ENCODE data around the gene EFNA1. TPM values are rescaled to one million over a fixed set of nuclear protein-coding genes. Genes with fewer than 3 reads are reported as not detected.

Gene EFNA1
- total and polyA plus RNA-seq, 11 donors = 22.8 to 103 (median 37.2) TPM

DNA sequence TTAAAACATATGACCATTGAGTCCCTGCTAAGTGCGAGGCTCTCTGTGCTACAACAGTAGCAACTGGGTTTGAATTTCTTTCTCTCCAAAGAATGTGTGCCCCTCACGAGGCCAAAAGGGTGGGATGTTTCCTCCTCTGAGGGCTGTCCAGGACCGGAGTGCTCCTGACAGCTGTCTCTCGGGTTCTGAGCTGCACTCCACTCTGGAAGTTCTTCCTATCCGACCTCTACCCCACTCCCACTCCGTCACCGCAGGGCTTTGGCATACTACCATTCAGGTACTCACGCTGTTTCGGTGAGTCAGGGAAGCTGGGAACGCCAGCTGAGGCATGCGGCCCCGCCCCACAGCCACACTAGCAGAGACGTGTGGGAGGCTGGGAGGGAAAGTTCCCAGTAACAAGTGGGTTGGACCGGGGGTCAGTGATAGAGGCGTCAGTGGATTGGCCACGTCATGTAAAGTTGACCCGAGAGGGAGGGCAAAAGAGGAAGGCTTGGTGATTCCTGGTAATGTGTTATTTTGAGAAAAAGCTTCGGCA lies 7.3 kb downstream of the EFNA1 start:
- H3K36me3 ChIP-seq = peaks cover 0 to 53% (median 39%) of the 10 kb centered on the region in 9 donors

GRCh38 chr1:155135415-155136028 lies 7.8 kb downstream of the EFNA1 start, which contains the start of gene SLC50A1:
Gene SLC50A1 (plus strand): TSS chr1:155135852. CDS start chr1:155135912, 60 bp downstream.
- no peaks in the 10 kb centered on the region for H3K27me3 ChIP-seq
- peak; percentile 91 to 93 (median 92) for ATAC-seq
- peak; percentile 56 to 91 for TF ChIP-seq POLR2A (IDR thresholded peaks at IDR 0.05)
- peak in 8 of 12 donors; percentile 17 to 55 (median 35) for TF ChIP-seq CTCF (IDR thresholded peaks at IDR 0.05)
- peak within 1 kb of the TSS; percentile 47 to 86 (median 60) for H3K4me3 ChIP-seq
- intact Hi-C loops (cut with DNase I) = loop anchor here in 2 of 10 donors (2.0 to 5.0 kb wide), 2 partner anchors 37 to 73 kb away; partner anchors contain the start of genes EFNA4 (in 1 of the 2), KRTCAP2 (in 1 of the 2) and TRIM46 (in 1 of the 2)
- no peaks in the 10 kb centered on the region for H3K9me3 ChIP-seq
- WGBS, 4 donors = 0% methylated on average over 22 to 52 of the region's 52 CpGs
- H3K27ac ChIP-seq = peak within 1 kb of the TSS; percentile 90 to 99 (median 98)
- peaks cover 21 to 86% (median 67%) of the 10 kb centered on the region in 12 donors for H3K4me1 ChIP-seq
- peaks cover 0 to 53% (median 39%) of the 10 kb centered on the region in 9 donors for H3K36me3 ChIP-seq
- peak; percentile 95 to 97 (median 96) for DNase-seq

More for the DNA sequence above, 7.3 kb downstream of the EFNA1 start:
- intact Hi-C loops (cut with DNase I) = loop anchor here in 1 of 10 donors (5.0 kb wide), 1 partner anchor 37 kb away; the partner anchor contains the start of genes KRTCAP2 and TRIM46
- Histone ChIP-seq H3K27me3 (peaks cover 0 to 2% (median 0%) of the 10 kb centered on the region in 9 donors), H3K9me3 (no peaks in the 10 kb centered on the region), H3K4me1 (peaks cover 21 to 85% (median 67%) of the 10 kb centered on the region in 12 donors), H3K4me3 (peak overlapping the region in 11 of 12 donors; percentile 47 to 86 (median 60)), H3K27ac (peak overlapping the region; percentile 90 to 99 (median 98))
- WGBS, 4 donors = 4 to 7% (median 6%) methylated on average over 18 of the region's 18 CpGs
- TF ChIP-seq POLR2A (IDR thresholded peaks at IDR 0.05) (peak in 1 of 2 donors; percentile 6), CTCF (IDR thresholded peaks at IDR 0.05) (no peak)
- DNase-seq (peak; percentile 86 to 96 (median 90)), ATAC-seq (peak; percentile 61 to 86 (median 81))

GRCh38 chr1:155136748-155137147 lies 9.1 kb downstream of the EFNA1 start:
- H3K4me1 ChIP-seq = peaks cover 16 to 74% (median 58%) of the 10 kb centered on the region in 12 donors
- WGBS, 4 donors = 34 to 47% (median 44%) methylated on average over 6 of the region's 6 CpGs
- H3K4me3 ChIP-seq = peak overlapping the region in 11 of 12 donors; percentile 47 to 86 (median 60)
- H3K27me3 ChIP-seq = no peaks in the 10 kb centered on the region
- intact Hi-C loops (cut with DNase I) = loop anchor here in 2 of 10 donors (2.0 to 5.0 kb wide), 2 partner anchors 36 to 74 kb away; partner anchors contain the start of genes EFNA4 (in 1 of the 2), KRTCAP2 (in 1 of the 2) and TRIM46 (in 1 of the 2)
- H3K36me3 ChIP-seq = peaks cover 0 to 45% (median 32%) of the 10 kb centered on the region in 9 donors
- DNase-seq (no peak), ATAC-seq (no peak)
- TF ChIP-seq POLR2A (IDR thresholded peaks at IDR 0.05) (no peak), CTCF (IDR thresholded peaks at IDR 0.05) (no peak)
- H3K27ac ChIP-seq = peak overlapping the region in 11 of 12 donors; percentile 90 to 99 (median 97)
- no peaks in the 10 kb centered on the region for H3K9me3 ChIP-seq

All from heart left ventricle (tissue), 16 donors.